HG02571 (cell line): ENCODE measurements around the gene TCP11L1.
A peak's percentile ranks its signal among the peaks of the same experiment; 100 is the strongest.
"Not testable (repeated sequence)": the region's sequence is repeated elsewhere in the genome, so short reads cannot be mapped to it uniquely, and the experiment has no call there.

Experiments
- ATAC-seq: cut with Tn5 transposase; IDR thresholded peaks from one replicate; pipeline ENCODE4 v1.9.1; 2021; ENCODE audit warnings: mild to moderate bottlenecking, moderate library complexity; ENCODE audit not compliant: unreplicated experiment

TCP11L1 gene

DNA sequence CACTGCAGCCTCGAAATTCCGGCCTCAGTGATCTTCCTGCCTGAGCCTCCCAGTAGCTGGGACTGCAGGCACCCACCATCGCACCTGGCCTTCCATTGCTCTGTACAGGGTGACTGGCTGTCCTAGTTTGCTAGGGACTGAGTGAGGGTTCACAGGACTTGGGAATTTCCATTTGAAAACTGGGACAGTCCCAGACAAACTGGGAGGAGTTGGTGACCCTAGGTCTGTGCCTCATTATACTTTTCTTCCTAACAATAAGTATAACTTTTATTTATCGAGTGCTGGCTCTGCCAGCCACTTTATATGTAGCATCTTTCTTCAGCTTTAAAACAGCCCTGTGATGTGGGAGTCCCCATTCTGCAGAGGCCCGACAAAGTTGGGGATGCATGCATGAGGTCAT lies 25.5 kb downstream of the TCP11L1 start:
- no peak for ATAC-seq

DNA sequence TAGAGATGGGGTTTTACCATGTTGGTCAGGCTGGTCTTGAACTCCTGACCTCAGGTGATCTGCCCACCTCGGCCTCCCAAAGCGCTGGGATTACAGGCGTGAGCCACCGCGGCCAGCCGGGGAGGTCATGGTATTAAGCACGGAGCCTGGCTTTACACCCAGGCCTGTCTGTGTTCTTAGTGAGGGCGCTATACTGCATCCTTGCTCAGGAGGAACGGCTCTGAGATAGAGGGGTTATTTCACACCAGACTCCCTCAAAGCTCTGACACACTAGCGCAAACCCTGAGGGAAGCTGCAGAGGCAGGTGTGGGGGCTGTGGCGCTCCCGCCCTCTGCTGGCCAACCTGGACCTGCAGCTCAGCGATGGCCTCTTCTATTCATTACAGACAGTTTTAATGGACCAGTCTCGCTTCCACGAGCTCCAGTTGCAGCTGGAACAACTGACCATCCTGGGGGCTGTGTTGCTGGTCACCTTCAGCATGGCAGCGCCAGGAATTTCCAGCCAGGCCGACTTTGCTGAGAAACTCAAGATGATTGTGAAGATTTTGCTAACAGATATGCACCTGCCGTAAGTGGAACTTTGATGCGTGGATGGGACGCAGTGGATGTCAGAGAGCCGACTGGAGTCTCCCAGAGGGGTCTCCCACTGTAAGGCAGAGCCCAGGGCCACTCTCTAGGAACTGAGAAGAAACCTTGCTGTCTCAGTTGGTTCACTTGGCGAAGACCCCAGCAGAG lies 26.2 kb downstream of the TCP11L1 start:
- peak; percentile 55 for ATAC-seq

DNA sequence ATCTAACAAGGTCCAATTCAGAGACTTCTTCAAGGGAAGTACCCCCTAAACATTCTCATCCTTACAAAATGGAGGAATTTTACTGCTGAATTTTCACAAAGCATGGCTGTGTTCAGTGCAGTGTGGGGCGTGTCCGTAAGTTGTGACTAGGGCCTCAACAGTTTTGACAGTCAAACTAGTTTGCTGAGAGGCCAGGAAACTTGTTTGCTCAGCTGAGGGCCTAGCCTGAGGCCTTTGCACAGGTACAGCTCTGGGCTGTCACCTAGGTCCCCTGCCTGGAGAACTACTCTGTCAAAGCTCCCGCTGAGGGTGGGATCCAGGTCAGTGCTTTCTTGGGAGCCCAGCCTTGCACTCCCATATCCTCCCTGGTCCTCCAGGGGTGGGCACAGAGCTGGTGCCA lies 27.9 kb downstream of the TCP11L1 start:
- ATAC-seq, result no peak

DNA sequence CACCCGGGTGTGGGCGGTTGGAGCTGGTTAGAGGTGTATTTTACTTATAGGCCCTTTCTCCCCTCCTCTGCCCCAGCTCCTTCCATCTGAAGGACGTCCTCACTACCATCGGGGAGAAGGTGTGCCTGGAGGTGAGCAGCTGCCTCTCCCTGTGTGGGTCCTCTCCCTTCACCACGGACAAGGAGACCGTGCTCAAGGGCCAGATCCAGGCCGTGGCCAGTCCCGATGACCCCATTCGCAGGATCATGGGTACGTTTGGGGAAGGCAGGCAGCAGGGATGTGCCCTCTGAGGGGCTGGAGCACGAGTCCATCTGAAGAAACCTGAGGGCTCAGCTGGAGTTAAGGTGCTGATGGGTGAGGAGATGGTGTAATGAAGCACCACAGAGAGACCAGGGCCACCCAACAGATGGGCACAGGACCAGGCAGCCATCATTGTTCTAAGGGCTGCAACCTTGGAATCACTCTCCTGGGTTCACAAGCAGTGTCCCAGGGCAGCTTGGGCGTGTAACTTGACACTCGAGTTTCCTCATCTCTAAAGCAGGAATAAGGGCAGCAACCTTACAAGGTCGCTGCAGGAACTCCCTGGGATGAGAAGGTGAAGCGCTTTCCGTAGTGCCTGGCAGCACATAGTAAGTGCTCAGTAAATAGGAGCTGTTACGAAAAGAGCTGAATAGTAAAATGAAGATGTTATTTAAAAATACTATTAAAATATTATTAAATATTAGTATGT lies 29.4 kb downstream of the TCP11L1 start:
- ATAC-seq, result no peak

DNA sequence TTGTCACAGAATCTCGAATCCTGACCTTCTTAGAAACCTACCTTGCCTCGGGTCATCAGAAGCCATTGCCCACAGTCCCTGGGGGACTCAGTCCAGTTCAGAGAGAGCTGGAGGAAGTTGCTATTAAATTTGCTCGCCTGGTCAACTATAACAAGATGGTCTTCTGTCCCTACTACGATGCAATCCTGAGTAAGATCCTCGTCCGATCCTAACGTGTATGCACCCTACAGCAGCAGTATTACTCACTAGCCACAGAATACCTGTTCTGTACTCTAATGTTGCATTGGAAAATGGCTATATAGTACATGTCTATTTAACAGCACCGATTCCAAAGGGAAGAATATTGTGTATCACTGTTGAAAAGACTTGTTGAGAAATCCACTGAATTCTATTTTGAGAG lies 33.1 kb downstream of the TCP11L1 start:
- ATAC-seq, result no peak

DNA sequence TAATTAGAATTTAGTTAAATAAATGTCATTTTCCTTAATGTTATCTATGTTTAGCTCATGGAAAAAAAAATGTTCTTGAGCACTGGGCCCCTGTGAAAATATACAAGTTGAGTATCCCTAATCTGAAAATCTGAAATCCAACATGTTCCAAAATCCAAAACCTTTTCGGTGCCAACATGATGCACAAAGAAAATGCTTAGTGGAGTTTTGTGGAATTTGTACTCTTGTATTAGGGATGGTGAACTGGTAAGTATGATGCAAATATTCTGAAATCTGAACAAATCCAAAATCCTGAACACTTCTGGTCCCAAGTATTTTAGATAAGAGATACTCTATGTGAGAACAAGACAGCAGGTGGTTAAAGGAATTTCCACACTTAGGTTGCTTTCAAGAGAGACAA lies 44.5 kb downstream of the TCP11L1 start:
- ATAC-seq, result no peak

DNA sequence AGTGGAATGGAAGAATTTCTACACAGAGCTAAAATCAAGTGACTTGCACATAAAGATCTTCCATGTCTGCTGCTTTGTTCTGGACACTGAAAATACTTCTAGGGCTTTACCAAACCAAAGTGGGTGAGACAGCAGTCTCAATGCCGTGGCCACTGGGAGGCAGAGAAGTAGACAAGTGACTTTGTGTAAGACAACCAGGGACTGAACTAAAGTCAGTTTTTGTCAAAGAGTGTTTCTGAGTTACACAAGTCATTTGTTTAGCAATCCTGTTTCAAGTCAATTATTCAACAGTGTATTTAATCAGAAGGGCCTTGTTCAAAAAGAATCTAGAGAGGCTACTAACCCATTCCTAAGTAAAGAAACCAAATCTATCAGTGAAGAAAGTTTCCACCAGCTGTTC lies 46.6 kb downstream of the TCP11L1 start:
- ATAC-seq, result no peak

DNA sequence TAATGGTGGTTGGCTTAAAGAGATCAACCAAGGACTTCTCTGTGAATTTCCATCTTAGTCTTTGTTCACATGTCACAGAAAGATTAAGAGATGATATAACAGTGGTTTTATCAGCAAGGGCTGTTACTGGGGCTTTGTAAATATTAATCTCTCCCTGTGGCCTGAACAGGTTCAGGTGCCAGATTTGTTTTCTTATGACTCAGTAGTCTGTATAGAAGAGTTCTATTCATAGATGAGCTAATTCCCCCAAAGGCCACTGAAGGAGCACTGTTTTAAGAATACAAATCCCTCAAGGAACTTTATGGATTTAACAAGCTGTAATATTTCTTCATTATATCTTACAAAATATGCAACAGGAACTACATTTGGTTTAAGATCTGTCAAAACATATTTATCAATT lies 50.4 kb downstream of the TCP11L1 start:
- ATAC-seq, result no peak

DNA sequence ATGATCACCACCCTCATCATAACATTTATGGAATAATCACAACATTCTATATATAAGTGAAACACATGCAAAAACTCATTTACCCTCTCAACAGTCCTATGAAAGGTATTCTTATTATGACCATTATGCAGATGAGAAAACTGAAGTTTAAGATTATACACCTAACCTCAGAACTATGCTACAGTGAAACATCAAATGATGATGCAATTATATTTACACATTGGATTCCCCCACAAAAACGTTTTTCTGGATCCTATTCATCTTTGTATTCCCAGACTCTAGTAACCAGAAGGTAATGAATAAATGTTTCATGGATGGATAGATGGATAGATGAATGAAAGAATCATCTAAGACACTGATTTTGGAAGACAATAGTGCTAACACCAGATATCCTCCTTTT lies 54.8 kb downstream of the TCP11L1 start:
- no peak for ATAC-seq

DNA sequence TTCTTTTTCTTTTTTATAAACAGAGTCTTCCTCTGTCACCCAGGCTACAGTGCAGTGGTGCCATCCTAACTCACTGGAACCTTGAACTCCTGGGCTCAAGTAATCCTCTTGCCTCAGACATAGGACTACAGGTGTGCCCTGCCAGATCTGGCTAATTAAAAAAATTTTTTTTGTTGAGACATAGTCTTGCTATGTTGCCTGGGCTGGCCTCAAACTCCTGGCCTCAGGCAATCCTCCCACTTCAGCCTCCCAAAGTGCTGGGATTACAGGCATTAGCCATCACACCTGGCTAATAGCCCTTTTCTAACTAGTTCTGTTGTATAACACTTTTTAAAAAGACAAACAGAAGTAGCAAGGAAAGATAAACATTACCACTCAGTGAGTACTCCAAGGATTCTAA lies 64.5 kb downstream of the TCP11L1 start:
- no peak for ATAC-seq

DNA sequence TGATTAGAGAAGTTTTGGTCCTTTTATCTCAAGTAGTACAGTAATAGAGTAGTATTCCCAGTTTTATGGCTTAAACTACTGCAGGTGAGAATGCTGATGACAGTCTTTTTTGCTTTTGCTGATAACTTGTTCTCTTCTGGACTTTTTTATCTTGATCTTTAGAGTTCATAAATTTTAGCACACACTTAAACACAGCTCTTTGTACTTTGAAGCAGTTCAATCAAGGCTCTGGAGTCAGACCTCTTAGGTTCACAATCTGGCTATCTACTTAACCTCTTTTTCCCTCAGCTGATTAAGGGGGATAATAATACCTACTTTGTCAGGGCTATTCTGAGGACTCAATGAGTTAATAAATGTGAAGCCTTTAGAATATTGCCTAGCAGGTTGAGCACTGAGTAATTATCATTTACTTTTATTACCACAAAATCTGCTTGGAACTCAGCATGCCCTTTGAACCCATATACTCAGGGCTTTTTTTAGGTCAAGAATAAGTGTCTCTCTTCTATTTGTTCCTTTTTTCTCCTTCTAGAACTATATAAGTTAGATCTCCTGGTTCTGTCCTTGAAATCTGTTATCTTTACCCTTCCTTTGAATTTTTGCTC lies 70.0 kb downstream of the TCP11L1 start:
- ATAC-seq, result no peak

DNA sequence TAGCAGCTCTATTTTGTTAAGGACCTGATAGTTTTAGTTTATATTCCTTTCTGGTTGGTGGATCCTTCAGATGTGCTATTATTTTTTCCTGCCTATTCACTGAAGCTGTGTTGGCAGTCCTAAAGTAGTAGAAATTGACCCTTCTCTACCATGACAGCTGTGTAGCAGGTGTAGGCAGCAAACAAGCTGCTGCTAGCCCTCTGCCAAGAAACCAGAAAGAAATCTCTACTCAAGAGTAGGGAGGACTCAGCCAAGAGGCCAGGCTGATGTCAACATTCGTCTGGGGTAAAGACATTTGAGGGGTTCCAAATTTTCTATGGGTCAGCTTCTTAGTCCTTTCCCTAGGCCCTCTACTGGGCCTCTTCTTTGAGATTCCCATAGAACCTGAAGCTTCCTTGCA lies 70.7 kb downstream of the TCP11L1 start:
- no peak for ATAC-seq

DNA sequence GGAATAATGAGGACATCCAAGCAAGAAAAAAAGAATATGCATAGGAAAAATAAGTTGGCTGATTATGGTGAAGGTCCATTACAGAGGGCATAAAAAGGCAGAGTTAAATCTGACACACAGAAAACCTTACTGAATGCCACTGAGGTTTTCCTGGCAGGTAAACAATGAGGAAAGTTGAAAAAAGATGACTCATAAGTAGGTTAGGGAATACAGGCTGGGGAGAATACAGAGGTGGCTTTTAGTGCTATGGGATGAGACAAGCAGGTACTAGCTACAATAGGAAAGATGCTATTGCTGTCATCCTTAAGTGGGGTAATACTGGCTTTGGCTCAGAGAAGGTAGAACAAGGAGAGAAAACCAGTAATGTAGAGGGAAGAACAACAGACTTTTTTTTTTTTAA lies 77.2 kb downstream of the TCP11L1 start:
- no peak for ATAC-seq

DNA sequence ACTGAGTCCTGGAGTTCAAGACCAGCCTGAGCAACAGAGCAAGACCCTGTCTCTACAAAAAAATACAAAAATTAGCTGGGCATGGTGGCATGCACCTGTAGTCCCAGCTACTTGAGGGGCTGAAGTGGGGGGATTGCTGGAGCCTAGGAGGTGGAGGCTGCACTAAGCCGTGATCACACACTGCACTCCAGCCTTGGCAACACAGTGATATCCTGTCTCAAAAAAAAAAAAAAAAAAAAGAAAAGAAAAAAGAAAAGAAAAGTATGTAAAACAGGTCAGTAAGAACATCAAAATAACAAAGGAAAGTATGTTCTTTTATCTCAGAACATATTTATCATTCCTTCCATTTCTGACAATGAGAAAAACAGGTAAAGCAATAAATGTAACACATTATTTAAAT lies 83.3 kb downstream of the TCP11L1 start:
- not testable (repeated sequence) for ATAC-seq
